HCT116 (cell line): ENCODE results near the gene ANGPTL8. TPM values are rescaled to one million over a fixed set of nuclear protein-coding genes. Genes with fewer than 3 reads are reported as not detected.

Source experiments
- ATAC-seq: fragments of 200-7000 bp; cut with Tn5 transposase; 2 replicates; pipeline ENCODE4 v1.9.1; 2020; ENCODE audit warnings: mild to moderate bottlenecking, moderate library complexity
- BruUV-seq: library from RNA; stranded (reverse); fragments of 400-500 nt; replicated peaks from 2 replicates; lab custom pipeline; 2021; lab: Mats Ljungman, UMichigan
- CTCF ChIA-PET: fragments of 300-600 bp; sonication (Branson Sonifier 250); formaldehyde crosslinking; loops from one replicate; lab custom pipeline; 2021; ENCODE audit warnings: antibody characterized with exemption; lab: Charles Lee
- POLR2A ChIA-PET: fragments of 300-600, 350-600 bp; sonication (Branson Sonifier 250); formaldehyde crosslinking; loops from one replicate; lab custom pipeline; 2021; ENCODE audit warnings: antibody characterized with exemption; lab: Charles Lee
- RAD21 ChIA-PET, 2 experiments: fragments of 300-600 bp; sonication (Branson Sonifier 250); formaldehyde crosslinking; loops; one replicate each; lab custom pipeline; 2023; ENCODE audit warnings: low total read pairs in 2 of 2; ENCODE audit not compliant: uncharacterized antibody in 2 of 2, unreplicated experiment in 2 of 2, low non-redundant PET in 1 of 2; lab: Charles Lee
- DNase-seq: peaks from one replicate; pipeline ENCODE4 v3.0.0-alpha.2; 2010; ENCODE audit warnings: low read depth, low spot score
- H2AFZ ChIP-seq: fragments of 200-600 bp; shearing (Covaris generic), sonication (generic); 2 replicates; pipeline ENCODE4 v1.6.1; 2017; ENCODE audit warnings: low read depth, mixed run types, mixed read lengths, antibody characterized with exemption, low read length; ENCODE audit not compliant: poor library complexity, severe bottlenecking
- H3K27ac ChIP-seq: 2 replicates; pipeline ENCODE4 v1.5.1; 2012; ENCODE audit warnings: low read depth, low read length
- H3K27me3 ChIP-seq: fragments of 200-600 bp; sonication (generic); 2 replicates; pipeline ENCODE4 v1.6.1; 2016; ENCODE audit warnings: mixed run types, low read length, mixed read lengths; ENCODE audit not compliant: insufficient read depth
- H3K36me3 ChIP-seq, 2 experiments: fragments of 200-500 bp in 1 of 2; fragments of 200-600 bp in 1 of 2; sonication (Bioruptor generic) in 1 of 2; sonication (generic) in 1 of 2; 2 replicates each; pipeline versions ENCODE4 v1.5.1 to v1.6.1; 2014 to 2016; ENCODE audit warnings: low read length in 2 of 2, inconsistent platforms in 1 of 2, mixed read lengths in 1 of 2, mixed run types in 1 of 2; ENCODE audit not compliant: insufficient read depth in 2 of 2, control insufficient read depth in 1 of 2
- H3K4me1 ChIP-seq, 2 experiments: fragments of 200-600 bp in 1 of 2; sonication (generic) in 1 of 2; 2 replicates each; pipeline versions ENCODE4 v1.5.1 to v1.6.1; 2012 to 2017; ENCODE audit warnings: low read length in 2 of 2, inconsistent platforms in 1 of 2, mild to moderate bottlenecking in 1 of 2, mixed read lengths in 1 of 2, mixed run types in 1 of 2, moderate library complexity in 1 of 2; ENCODE audit not compliant: insufficient read depth in 2 of 2, control insufficient read depth in 1 of 2
- H3K4me2 ChIP-seq: fragments of 200-600 bp; sonication (generic); 2 replicates; pipeline ENCODE4 v1.6.1; 2017; ENCODE audit warnings: mixed run types, low read length, mixed read lengths
- H3K4me3 ChIP-seq, 2 experiments: fragments of 200-600 bp in 1 of 2; sonication (generic) in 1 of 2; replicated peaks in 1 of 2; 2 replicates each; pipeline ENCODE4 v1.5.1; 2011 to 2016; ENCODE audit warnings: low read length in 2 of 2, control low read depth in 1 of 2, low read depth in 1 of 2, mild to moderate bottlenecking in 1 of 2, mixed read lengths in 1 of 2, mixed run types in 1 of 2
- H3K79me2 ChIP-seq: fragments of 200-600 bp; sonication (generic); 2 replicates; pipeline ENCODE4 v1.6.1; 2017; ENCODE audit warnings: mild to moderate bottlenecking, mixed run types, low read length, moderate library complexity, mixed read lengths; ENCODE audit not compliant: insufficient read depth
- H3K9ac ChIP-seq: fragments of 200-600 bp; sonication (generic); 2 replicates; pipeline ENCODE4 v1.6.1; 2016; ENCODE audit warnings: low read length, mixed read lengths
- H3K9me2 ChIP-seq: fragments of 200-600 bp; sonication (generic), shearing (Covaris generic); 2 replicates; pipeline ENCODE4 v1.6.1; 2017; ENCODE audit warnings: mixed run types, mild to moderate bottlenecking, moderate library complexity; ENCODE audit not compliant: insufficient read depth
- H3K9me3 ChIP-seq, 2 experiments: fragments of 200-500 bp in 1 of 2; fragments of 200-600 bp in 1 of 2; sonication (Bioruptor generic) in 1 of 2; sonication (generic) in 1 of 2; 2 replicates each; pipeline ENCODE4 v1.6.1; 2014 to 2017; ENCODE audit warnings: low read length in 2 of 2, mixed read lengths in 2 of 2, inconsistent platforms in 1 of 2, low read depth in 1 of 2, mild to moderate bottlenecking in 1 of 2, mixed run types in 1 of 2, moderate library complexity in 1 of 2; ENCODE audit not compliant: control insufficient read depth in 1 of 2, insufficient read depth in 1 of 2
- H4K20me1 ChIP-seq: fragments of 200-600 bp; sonication (generic), shearing (Covaris generic); 2 replicates; pipeline ENCODE4 v1.6.1; 2017; ENCODE audit warnings: mixed run types, mild to moderate bottlenecking, moderate library complexity; ENCODE audit not compliant: insufficient read depth
- REST ChIP-seq: IDR thresholded peaks from 2 replicates; pipeline ENCODE4 v1.6.1; 2012; ENCODE audit warnings: low read depth
- SIN3A ChIP-seq: IDR thresholded peaks from 2 replicates; pipeline ENCODE4 v1.6.1; 2012; ENCODE audit warnings: low read depth
- YY1 ChIP-seq: IDR thresholded peaks from 2 replicates; pipeline ENCODE4 v1.6.1; 2011; ENCODE audit warnings: low read length, low read depth, moderate library complexity, mild to moderate bottlenecking; ENCODE audit not compliant: insufficient replicate concordance; ENCODE audit errors: extremely low read depth
- intact Hi-C: fragments of 100-400 bp; cut with micrococcal nuclease; formaldehyde crosslinking; loops from 2 replicates; pipeline ENCODE4 v1.10.0; 2022
- total RNA-seq: library from RNA; stranded (reverse); gene quantifications from one replicate; pipeline ENCODE4 v1.2.1, GENCODE V29; 2021; ENCODE audit not compliant: unreplicated experiment

Gene ANGPTL8
- total RNA-seq, 1 experiment from 2014 or later = not detected

GRCh38 chr19:11261431-11261970 is 22.1 kb downstream of the ANGPTL8 start:
- ChIA-PET CTCF (no interaction called here), POLR2A (no interaction called here), RAD21 (no interaction called here)
- peaks cover 4% of the 10 kb centered on the region; the same call in 1 of the 2 replicates for H3K79me2 ChIP-seq
- no TSS peak for BruUV-seq
- H3K4me1 ChIP-seq = peaks cover 18 to 42% of the 10 kb centered on the region in 2 experiments
- peak overlapping the region; percentile 67 to 70 for H3K4me3 ChIP-seq
- peak overlapping the region; percentile 96 for H3K4me2 ChIP-seq
- DNase-seq (no peak), ATAC-seq (no peak)
- H3K27me3 ChIP-seq = no peaks in the 10 kb centered on the region
- H3K9me2 ChIP-seq = no peaks in the 10 kb centered on the region
- intact Hi-C loops = no loop called here
- no peaks in the 10 kb centered on the region for H4K20me1 ChIP-seq
- H3K9ac ChIP-seq = peak overlapping the region; percentile 79
- no peak overlapping the region for H2AFZ ChIP-seq
- peak overlapping the region; percentile 47; the same call in 1 of the 2 replicates for H3K27ac ChIP-seq
- no peaks in the 10 kb centered on the region for H3K36me3 ChIP-seq
- no peaks in the 10 kb centered on the region for H3K9me3 ChIP-seq
- no peak for TF ChIP-seq REST
- TF ChIP-seq YY1 = no peak
- TF ChIP-seq SIN3A = no peak
